ENCODE results near the gene ZNF205. TPM values are rescaled to one million over a fixed set of nuclear protein-coding genes. Genes with fewer than 3 reads are reported as not detected.
"Not testable (repeated sequence)": the region's sequence is repeated elsewhere in the genome, so short reads cannot be mapped to it uniquely, and the experiment has no call there.

The ZNF205 gene
- total RNA-seq, 1 donor from 2014 or later, result 31.6 TPM

- Mint-ChIP-seq H3K36me3 (ENCODE audit: unreplicated experiment) (peaks cover 5% of the 10 kb centered on the region), H3K27me3 (ENCODE audit: unreplicated experiment) (peaks cover 8% of the 10 kb centered on the region)
Measured at GRCh38 chr16:3080024-3080423, 32.4 kb upstream of the ZNF205 start.

GRCh38 chr16:3081957-3082356, 30.4 kb upstream of the ZNF205 start:
- H3K27me3 Mint-ChIP-seq (ENCODE audit: unreplicated experiment); H3K27ac Mint-ChIP-seq (ENCODE audit: unreplicated experiment); DNase-seq; H3K4me3 Mint-ChIP-seq (ENCODE audit: unreplicated experiment); H3K9me3 Mint-ChIP-seq (ENCODE audit: unreplicated experiment); H3K4me1 Mint-ChIP-seq (ENCODE audit: low read depth, unreplicated experiment); H3K36me3 Mint-ChIP-seq (ENCODE audit: unreplicated experiment): not testable (repeated sequence)

More at GRCh38 chr16:3080024-3080423, 32.4 kb upstream of the ZNF205 start:
- no peak for TF ChIP-seq CTCF (IDR thresholded peaks at IDR 0.05; ENCODE audit: partially characterized antibody, unreplicated experiment)
- no peak for DNase-seq
- no peak overlapping the region for H3K27ac Mint-ChIP-seq (ENCODE audit: unreplicated experiment)
- no peaks in the 10 kb centered on the region for H3K4me1 Mint-ChIP-seq (ENCODE audit: low read depth, unreplicated experiment)
- peaks cover 1% of the 10 kb centered on the region for H3K9me3 Mint-ChIP-seq (ENCODE audit: unreplicated experiment)
- H3K4me3 Mint-ChIP-seq (ENCODE audit: unreplicated experiment), result no peak overlapping the region

GRCh38 chr16:3083408-3083807, 29.0 kb upstream of the ZNF205 start:
- not testable (repeated sequence) for DNase-seq; H3K27ac Mint-ChIP-seq (ENCODE audit: unreplicated experiment); H3K9me3 Mint-ChIP-seq (ENCODE audit: unreplicated experiment); H3K36me3 Mint-ChIP-seq (ENCODE audit: unreplicated experiment); H3K4me1 Mint-ChIP-seq (ENCODE audit: low read depth, unreplicated experiment); H3K4me3 Mint-ChIP-seq (ENCODE audit: unreplicated experiment); H3K27me3 Mint-ChIP-seq (ENCODE audit: unreplicated experiment)

GRCh38 chr16:3084491-3084890, 27.9 kb upstream of the ZNF205 start:
- no peak for TF ChIP-seq CTCF (IDR thresholded peaks at IDR 0.05; ENCODE audit: partially characterized antibody, unreplicated experiment)
- H3K4me1 Mint-ChIP-seq (ENCODE audit: low read depth, unreplicated experiment), result peaks cover 8% of the 10 kb centered on the region
- no peak overlapping the region for H3K4me3 Mint-ChIP-seq (ENCODE audit: unreplicated experiment)

GRCh38 chr16:3084969-3085670, 27.3 kb upstream of the ZNF205 start:
- no peak for DNase-seq
- Mint-ChIP-seq H3K36me3 (ENCODE audit: unreplicated experiment) (peaks cover 5% of the 10 kb centered on the region), H3K27ac (ENCODE audit: unreplicated experiment) (no peak overlapping the region), H3K9me3 (ENCODE audit: unreplicated experiment) (peaks cover 7% of the 10 kb centered on the region), H3K4me3 (ENCODE audit: unreplicated experiment) (no peak overlapping the region), H3K27me3 (ENCODE audit: unreplicated experiment) (peaks cover 5% of the 10 kb centered on the region), H3K4me1 (ENCODE audit: low read depth, unreplicated experiment) (peaks cover 8% of the 10 kb centered on the region)
- no peak for TF ChIP-seq CTCF (IDR thresholded peaks at IDR 0.05; ENCODE audit: partially characterized antibody, unreplicated experiment)

More at GRCh38 chr16:3084491-3084890, 27.9 kb upstream of the ZNF205 start:
- no peak for DNase-seq
- H3K9me3 Mint-ChIP-seq (ENCODE audit: unreplicated experiment), result peaks cover 7% of the 10 kb centered on the region
- no peak overlapping the region for H3K27ac Mint-ChIP-seq (ENCODE audit: unreplicated experiment)
- H3K27me3 Mint-ChIP-seq (ENCODE audit: unreplicated experiment), result peaks cover 5% of the 10 kb centered on the region
- peaks cover 5% of the 10 kb centered on the region for H3K36me3 Mint-ChIP-seq (ENCODE audit: unreplicated experiment)

GRCh38 chr16:3085868-3086595, 26.4 kb upstream of the ZNF205 start:
- peaks cover 2% of the 10 kb centered on the region for H3K27me3 Mint-ChIP-seq (ENCODE audit: unreplicated experiment)
- H3K4me3 Mint-ChIP-seq (ENCODE audit: unreplicated experiment), result no peak overlapping the region
- H3K27ac Mint-ChIP-seq (ENCODE audit: unreplicated experiment), result no peak overlapping the region

More at GRCh38 chr16:3085868-3086595, 26.4 kb upstream of the ZNF205 start:
- no peak for TF ChIP-seq CTCF (IDR thresholded peaks at IDR 0.05; ENCODE audit: partially characterized antibody, unreplicated experiment)
- Mint-ChIP-seq H3K4me1 (ENCODE audit: low read depth, unreplicated experiment) (peaks cover 8% of the 10 kb centered on the region), H3K36me3 (ENCODE audit: unreplicated experiment) (peaks cover 2% of the 10 kb centered on the region), H3K9me3 (ENCODE audit: unreplicated experiment) (peaks cover 9% of the 10 kb centered on the region)
- no peak for DNase-seq

Data from glutamatergic neuron (in vitro differentiated cells).